ENCODE results near the gene IGF1R. TPM values are rescaled to one million over a fixed set of nuclear protein-coding genes. Genes with fewer than 3 reads are reported as not detected.

The IGF1R gene
- total RNA-seq, 1 experiment from 2014 or later = 125 TPM

DNA sequence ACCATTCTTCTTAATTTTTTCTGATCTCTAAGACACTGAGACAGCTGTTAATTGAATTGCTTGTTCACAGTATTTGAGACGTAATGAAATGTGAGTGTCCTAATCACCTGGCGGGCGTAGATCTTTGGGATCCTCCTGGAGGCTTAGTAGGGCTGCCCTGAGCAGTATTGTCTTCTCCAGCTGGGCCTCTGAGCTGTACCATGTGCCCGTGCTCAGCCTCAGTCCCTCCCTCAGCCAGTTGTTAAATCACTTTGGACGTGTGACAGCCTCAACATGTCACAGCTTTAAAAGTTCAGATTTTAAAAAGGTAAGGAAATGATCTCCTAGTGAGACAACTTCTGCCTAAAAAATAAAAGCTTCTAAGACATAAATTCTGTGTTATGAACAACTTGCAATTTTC lies 35.5 kb downstream of the IGF1R start (continued):
- TF ChIP-seq, protein P1, sequence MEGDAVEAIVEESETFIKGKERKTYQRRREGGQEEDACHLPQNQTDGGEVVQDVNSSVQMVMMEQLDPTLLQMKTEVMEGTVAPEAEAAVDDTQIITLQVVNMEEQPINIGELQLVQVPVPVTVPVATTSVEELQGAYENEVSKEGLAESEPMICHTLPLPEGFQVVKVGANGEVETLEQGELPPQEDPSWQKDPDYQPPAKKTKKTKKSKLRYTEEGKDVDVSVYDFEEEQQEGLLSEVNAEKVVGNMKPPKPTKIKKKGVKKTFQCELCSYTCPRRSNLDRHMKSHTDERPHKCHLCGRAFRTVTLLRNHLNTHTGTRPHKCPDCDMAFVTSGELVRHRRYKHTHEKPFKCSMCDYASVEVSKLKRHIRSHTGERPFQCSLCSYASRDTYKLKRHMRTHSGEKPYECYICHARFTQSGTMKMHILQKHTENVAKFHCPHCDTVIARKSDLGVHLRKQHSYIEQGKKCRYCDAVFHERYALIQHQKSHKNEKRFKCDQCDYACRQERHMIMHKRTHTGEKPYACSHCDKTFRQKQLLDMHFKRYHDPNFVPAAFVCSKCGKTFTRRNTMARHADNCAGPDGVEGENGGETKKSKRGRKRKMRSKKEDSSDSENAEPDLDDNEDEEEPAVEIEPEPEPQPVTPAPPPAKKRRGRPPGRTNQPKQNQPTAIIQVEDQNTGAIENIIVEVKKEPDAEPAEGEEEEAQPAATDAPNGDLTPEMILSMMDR (IDR thresholded peaks at IDR 0.05) = no peak
- TF ChIP-seq CREB1 (CRISPR knock-in tag; IDR thresholded peaks at IDR 0.05) = no peak
- no peak for TF ChIP-seq FOXK1 (CRISPR knock-in tag; IDR thresholded peaks at IDR 0.05)

DNA sequence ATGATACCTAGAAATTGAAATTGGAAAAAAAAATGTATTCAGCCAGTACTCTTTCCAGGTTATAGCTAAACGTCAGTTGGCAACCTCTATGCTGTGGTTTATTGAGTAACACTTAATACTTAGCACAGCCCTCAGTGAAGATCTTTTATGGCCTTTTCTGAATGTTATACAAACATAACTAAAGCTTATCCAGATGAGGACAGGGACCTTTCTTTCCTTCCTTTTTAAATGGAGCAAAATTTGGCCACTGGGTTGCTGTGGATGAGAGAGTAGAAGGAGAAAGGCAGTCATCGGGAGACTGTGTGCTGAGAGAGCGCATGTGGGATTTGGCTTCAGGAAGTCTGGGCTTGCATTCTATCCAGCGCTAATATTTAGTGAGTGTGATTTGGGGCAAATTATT lies 36.1 kb downstream of the IGF1R start:
- Mint-ChIP-seq H3K9me3 (no peaks in the 10 kb centered on the region), H3K27ac (no peak overlapping the region), H3K27me3 (ENCODE audit: low read depth) (no peaks in the 10 kb centered on the region), H3K36me3 (no peaks in the 10 kb centered on the region), H3K4me3 (no peak overlapping the region), H3K4me1 (peaks cover 80% of the 10 kb centered on the region)
- ChIA-PET CTCF (interaction anchor here (0.6 to 1.5 kb wide), 6 partner anchors 8 to 167 kb away, joined by 3 to 5 read pairs (median 4); no protein-coding TSS in a partner anchor), POLR2A (interaction anchor here (0.8 kb wide), 1 partner anchor 177 kb away, joined by 3 read pairs; no protein-coding TSS in a partner anchor)
- no peak for TF ChIP-seq ZNF423 (CRISPR knock-in tag; IDR thresholded peaks at IDR 0.05)
- no peak for TF ChIP-seq ZNF263 (CRISPR knock-in tag; IDR thresholded peaks at IDR 0.05; ENCODE audit: low read depth)
- TF ChIP-seq SP1 (CRISPR knock-in tag; conservative IDR thresholded peaks at IDR 0.05) = no peak
- TF ChIP-seq, protein P2, sequence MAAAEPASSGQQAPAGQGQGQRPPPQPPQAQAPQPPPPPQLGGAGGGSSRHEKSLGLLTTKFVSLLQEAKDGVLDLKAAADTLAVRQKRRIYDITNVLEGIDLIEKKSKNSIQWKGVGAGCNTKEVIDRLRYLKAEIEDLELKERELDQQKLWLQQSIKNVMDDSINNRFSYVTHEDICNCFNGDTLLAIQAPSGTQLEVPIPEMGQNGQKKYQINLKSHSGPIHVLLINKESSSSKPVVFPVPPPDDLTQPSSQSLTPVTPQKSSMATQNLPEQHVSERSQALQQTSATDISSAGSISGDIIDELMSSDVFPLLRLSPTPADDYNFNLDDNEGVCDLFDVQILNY (CRISPR knock-in tag; IDR thresholded peaks at IDR 0.05) = no peak
- TF ChIP-seq, protein P1 (IDR thresholded peaks at IDR 0.05) = no peak
- TF ChIP-seq, protein P3, sequence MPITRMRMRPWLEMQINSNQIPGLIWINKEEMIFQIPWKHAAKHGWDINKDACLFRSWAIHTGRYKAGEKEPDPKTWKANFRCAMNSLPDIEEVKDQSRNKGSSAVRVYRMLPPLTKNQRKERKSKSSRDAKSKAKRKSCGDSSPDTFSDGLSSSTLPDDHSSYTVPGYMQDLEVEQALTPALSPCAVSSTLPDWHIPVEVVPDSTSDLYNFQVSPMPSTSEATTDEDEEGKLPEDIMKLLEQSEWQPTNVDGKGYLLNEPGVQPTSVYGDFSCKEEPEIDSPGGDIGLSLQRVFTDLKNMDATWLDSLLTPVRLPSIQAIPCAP (CRISPR knock-in tag; IDR thresholded peaks at IDR 0.05) = no peak
- TF ChIP-seq FOXK1 (CRISPR knock-in tag; IDR thresholded peaks at IDR 0.05) = no peak
- TF ChIP-seq, protein P4, sequence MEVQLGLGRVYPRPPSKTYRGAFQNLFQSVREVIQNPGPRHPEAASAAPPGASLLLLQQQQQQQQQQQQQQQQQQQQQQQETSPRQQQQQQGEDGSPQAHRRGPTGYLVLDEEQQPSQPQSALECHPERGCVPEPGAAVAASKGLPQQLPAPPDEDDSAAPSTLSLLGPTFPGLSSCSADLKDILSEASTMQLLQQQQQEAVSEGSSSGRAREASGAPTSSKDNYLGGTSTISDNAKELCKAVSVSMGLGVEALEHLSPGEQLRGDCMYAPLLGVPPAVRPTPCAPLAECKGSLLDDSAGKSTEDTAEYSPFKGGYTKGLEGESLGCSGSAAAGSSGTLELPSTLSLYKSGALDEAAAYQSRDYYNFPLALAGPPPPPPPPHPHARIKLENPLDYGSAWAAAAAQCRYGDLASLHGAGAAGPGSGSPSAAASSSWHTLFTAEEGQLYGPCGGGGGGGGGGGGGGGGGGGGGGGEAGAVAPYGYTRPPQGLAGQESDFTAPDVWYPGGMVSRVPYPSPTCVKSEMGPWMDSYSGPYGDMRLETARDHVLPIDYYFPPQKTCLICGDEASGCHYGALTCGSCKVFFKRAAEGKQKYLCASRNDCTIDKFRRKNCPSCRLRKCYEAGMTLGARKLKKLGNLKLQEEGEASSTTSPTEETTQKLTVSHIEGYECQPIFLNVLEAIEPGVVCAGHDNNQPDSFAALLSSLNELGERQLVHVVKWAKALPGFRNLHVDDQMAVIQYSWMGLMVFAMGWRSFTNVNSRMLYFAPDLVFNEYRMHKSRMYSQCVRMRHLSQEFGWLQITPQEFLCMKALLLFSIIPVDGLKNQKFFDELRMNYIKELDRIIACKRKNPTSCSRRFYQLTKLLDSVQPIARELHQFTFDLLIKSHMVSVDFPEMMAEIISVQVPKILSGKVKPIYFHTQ (CRISPR knock-in tag; IDR thresholded peaks at IDR 0.05) = no peak
- no peak for TF ChIP-seq ZBTB21 (CRISPR knock-in tag; IDR thresholded peaks at IDR 0.05; ENCODE audit: borderline replicate concordance)
- TF ChIP-seq NR3C1 (CRISPR knock-in tag; conservative IDR thresholded peaks at IDR 0.05; ENCODE audit: low read depth) = no peak
- no peak for TF ChIP-seq ATF1 (CRISPR knock-in tag; IDR thresholded peaks at IDR 0.05)
- TF ChIP-seq, protein P5, sequence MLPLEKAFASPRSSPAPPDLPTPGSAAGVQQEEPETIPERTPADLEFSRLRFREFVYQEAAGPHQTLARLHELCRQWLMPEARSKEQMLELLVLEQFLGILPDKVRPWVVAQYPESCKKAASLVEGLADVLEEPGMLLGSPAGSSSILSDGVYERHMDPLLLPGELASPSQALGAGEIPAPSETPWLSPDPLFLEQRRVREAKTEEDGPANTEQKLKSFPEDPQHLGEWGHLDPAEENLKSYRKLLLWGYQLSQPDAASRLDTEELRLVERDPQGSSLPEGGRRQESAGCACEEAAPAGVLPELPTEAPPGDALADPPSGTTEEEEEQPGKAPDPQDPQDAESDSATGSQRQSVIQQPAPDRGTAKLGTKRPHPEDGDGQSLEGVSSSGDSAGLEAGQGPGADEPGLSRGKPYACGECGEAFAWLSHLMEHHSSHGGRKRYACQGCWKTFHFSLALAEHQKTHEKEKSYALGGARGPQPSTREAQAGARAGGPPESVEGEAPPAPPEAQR (CRISPR knock-in tag; IDR thresholded peaks at IDR 0.05) = no peak
- TF ChIP-seq NFYB (CRISPR knock-in tag; conservative IDR thresholded peaks at IDR 0.05; ENCODE audit: low read depth) = no peak
- TF ChIP-seq, protein P6, sequence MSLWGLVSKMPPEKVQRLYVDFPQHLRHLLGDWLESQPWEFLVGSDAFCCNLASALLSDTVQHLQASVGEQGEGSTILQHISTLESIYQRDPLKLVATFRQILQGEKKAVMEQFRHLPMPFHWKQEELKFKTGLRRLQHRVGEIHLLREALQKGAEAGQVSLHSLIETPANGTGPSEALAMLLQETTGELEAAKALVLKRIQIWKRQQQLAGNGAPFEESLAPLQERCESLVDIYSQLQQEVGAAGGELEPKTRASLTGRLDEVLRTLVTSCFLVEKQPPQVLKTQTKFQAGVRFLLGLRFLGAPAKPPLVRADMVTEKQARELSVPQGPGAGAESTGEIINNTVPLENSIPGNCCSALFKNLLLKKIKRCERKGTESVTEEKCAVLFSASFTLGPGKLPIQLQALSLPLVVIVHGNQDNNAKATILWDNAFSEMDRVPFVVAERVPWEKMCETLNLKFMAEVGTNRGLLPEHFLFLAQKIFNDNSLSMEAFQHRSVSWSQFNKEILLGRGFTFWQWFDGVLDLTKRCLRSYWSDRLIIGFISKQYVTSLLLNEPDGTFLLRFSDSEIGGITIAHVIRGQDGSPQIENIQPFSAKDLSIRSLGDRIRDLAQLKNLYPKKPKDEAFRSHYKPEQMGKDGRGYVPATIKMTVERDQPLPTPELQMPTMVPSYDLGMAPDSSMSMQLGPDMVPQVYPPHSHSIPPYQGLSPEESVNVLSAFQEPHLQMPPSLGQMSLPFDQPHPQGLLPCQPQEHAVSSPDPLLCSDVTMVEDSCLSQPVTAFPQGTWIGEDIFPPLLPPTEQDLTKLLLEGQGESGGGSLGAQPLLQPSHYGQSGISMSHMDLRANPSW (CRISPR knock-in tag; conservative IDR thresholded peaks at IDR 0.05; ENCODE audit: low read depth) = no peak
- no peak for TF ChIP-seq NR1H2 (CRISPR knock-in tag; IDR thresholded peaks at IDR 0.05)
- TF ChIP-seq ZNF317 (CRISPR knock-in tag; IDR thresholded peaks at IDR 0.05; ENCODE audit: borderline replicate concordance, low read depth) = no peak
- DNase-seq (ENCODE audit: low spot score) = no peak
- ATAC-seq = no peak

Measured in WTC11 (cell line).